GM12878 (cell line): ENCODE results near the gene PPP2R5D. TPM values are rescaled to one million over a fixed set of nuclear protein-coding genes. Genes with fewer than 3 reads are reported as not detected.

ENCODE experiments used
- ATAC-seq: fragments of 200-7000 bp; cut with Tn5 transposase; 3 replicates; pipeline ENCODE4 v1.9.1; 2020; ENCODE audit warnings: mild to moderate bottlenecking, moderate library complexity
- BruUV-seq: library from RNA; stranded (reverse); fragments of 400-500 nt; replicated peaks from 2 replicates; lab custom pipeline; 2021; lab: Mats Ljungman, UMichigan
- CTCF ChIA-PET: fragments of 300-600 bp; sonication (Branson Sonifier 250); formaldehyde crosslinking; extraction: SDS; loops from one replicate; lab custom pipeline; 2021; ENCODE audit warnings: inconsistent platforms; lab: Yijun Ruan, JAX
- POLR2A ChIA-PET: fragments of 350-600 bp; formaldehyde crosslinking; extraction: SDS; loops from one replicate; lab custom pipeline; 2021; ENCODE audit warnings: inconsistent platforms; lab: Charles Lee
- RAD21 ChIA-PET: fragments of 300-600 bp; sonication (Branson Sonifier 250); formaldehyde crosslinking; loops from one replicate; lab custom pipeline; 2023; ENCODE audit warnings: antibody characterized with exemption; ENCODE audit not compliant: unreplicated experiment; lab: Charles Lee
- SMC1A ChIA-PET: fragments of 300-600 bp; sonication (Branson Sonifier 250); formaldehyde crosslinking; loops from one replicate; lab custom pipeline; 2023; ENCODE audit not compliant: unreplicated experiment, uncharacterized antibody; lab: Charles Lee
- DNase-seq: peaks from one replicate; pipeline ENCODE4 v3.0.0-alpha.2; 2011; ENCODE audit warnings: low read depth, low spot score
- FAIRE-seq: peaks from 3 replicates; lab custom pipeline; 2011; peaks lifted over from hg19 to GRCh38; lab: Jason Lieb, UNC
- H2AFZ ChIP-seq: 2 replicates; pipeline ENCODE4 v1.6.0; 2011; ENCODE audit warnings: low read depth, low read length, control low read depth; ENCODE audit not compliant: control insufficient read depth
- H3K27ac ChIP-seq: 2 replicates; pipeline ENCODE4 v1.5.1; 2011; ENCODE audit warnings: control low read depth; ENCODE audit not compliant: control insufficient read depth, insufficient read depth
- H3K27me3 ChIP-seq, 2 experiments: replicated peaks in 1 of 2; 2 replicates each; pipeline versions ENCODE4 v1.6.0 to v1.6.1; 2011; ENCODE audit warnings: low read length in 1 of 2; ENCODE audit not compliant: control insufficient read depth in 2 of 2, insufficient read depth in 2 of 2
- H3K36me3 ChIP-seq, 2 experiments: 2 replicates each; pipeline ENCODE4 v1.5.1; 2011; ENCODE audit warnings: low read length in 1 of 2; ENCODE audit not compliant: control insufficient read depth in 2 of 2, insufficient read depth in 2 of 2
- H3K4me1 ChIP-seq: 2 replicates; pipeline ENCODE4 v1.6.1; 2011; ENCODE audit warnings: mild to moderate bottlenecking, low read length, moderate library complexity, mixed read lengths; ENCODE audit not compliant: control insufficient read depth, insufficient read depth
- H3K4me2 ChIP-seq: 2 replicates; pipeline ENCODE4 v1.6.0; 2011; ENCODE audit warnings: control low read depth; ENCODE audit not compliant: control insufficient read depth, insufficient read depth
- H3K4me3 ChIP-seq: fragments of 200-600 bp; sonication (generic); 2 replicates; pipeline ENCODE4 v1.5.1; 2016
- H3K79me2 ChIP-seq: 2 replicates; pipeline ENCODE4 v1.6.0; 2011; ENCODE audit warnings: low read length; ENCODE audit not compliant: control insufficient read depth, insufficient read depth
- H3K9ac ChIP-seq: 2 replicates; pipeline ENCODE4 v1.8.0; 2011; ENCODE audit warnings: low read length, control low read depth, mixed read lengths; ENCODE audit not compliant: control insufficient read depth, insufficient read depth
- H3K9me3 ChIP-seq: replicated peaks from 3 replicates; pipeline ENCODE4 v1.5.1; 2011; ENCODE audit warnings: mild to moderate bottlenecking, low read length; ENCODE audit not compliant: control insufficient read depth, insufficient read depth
- H4K20me1 ChIP-seq: 2 replicates; pipeline ENCODE4 v1.6.0; 2011; ENCODE audit not compliant: control insufficient read depth, insufficient read depth
- CEBPB ChIP-seq, 2 experiments: fragments of 150-350 bp in 1 of 2; IDR thresholded peaks; 2 replicates each; pipeline ENCODE4 v1.6.1; 2012 to 2014; ENCODE audit warnings: low read depth in 2 of 2, low read length in 2 of 2, borderline replicate concordance in 1 of 2, inconsistent platforms in 1 of 2
- ELK1 ChIP-seq: IDR thresholded peaks from 2 replicates; pipeline ENCODE4 v1.6.1; 2012; ENCODE audit warnings: low read depth, low read length, improper control_type of control experiment
- NFYA ChIP-seq: IDR thresholded peaks from 2 replicates; pipeline ENCODE4 v1.6.1; 2011; ENCODE audit warnings: low read depth, mild to moderate bottlenecking, low read length, improper control_type of control experiment, borderline replicate concordance
- PBX3 ChIP-seq: IDR thresholded peaks from 2 replicates; pipeline ENCODE4 v1.6.1; 2011; ENCODE audit warnings: mild to moderate bottlenecking, low read depth, low read length, moderate library complexity; ENCODE audit not compliant: insufficient replicate concordance
- POU2F2 ChIP-seq: IDR thresholded peaks from 3 replicates; pipeline ENCODE4 v1.6.1; 2011; ENCODE audit warnings: low read depth, mild to moderate bottlenecking, low read length, borderline replicate concordance
- SUPT20H ChIP-seq: IDR thresholded peaks from 2 replicates; pipeline ENCODE4 v1.6.1; 2011; ENCODE audit warnings: low read depth, mild to moderate bottlenecking, low read length, moderate library complexity, borderline replicate concordance; ENCODE audit not compliant: control insufficient read depth
- TCF7 ChIP-seq: IDR thresholded peaks from 2 replicates; pipeline ENCODE4 v1.6.1; 2014; ENCODE audit warnings: antibody characterized with exemption, borderline replicate concordance
- YBX1 ChIP-seq: fragments of 450-650 bp; IDR thresholded peaks from 2 replicates; pipeline ENCODE4 v1.6.1; 2016; ENCODE audit warnings: antibody characterized with exemption
- ZNF687 ChIP-seq: fragments of 450-650 bp; IDR thresholded peaks from 2 replicates; pipeline ENCODE4 v1.6.1; 2017; ENCODE audit warnings: mild to moderate bottlenecking, moderate library complexity
- WGBS: methylation state at CpG from one replicate; pipeline ENCODE4 v1.1.6; 2016; ENCODE audit warnings: low lambda C conversion rate; ENCODE audit not compliant: insufficient replicate concordance, insufficient coverage; ENCODE audit errors: missing lambda C conversion rate; 5-methylcytosine and 5-hydroxymethylcytosine counted together
- in situ Hi-C: fragments of 300-500 bp; cut with MboI; formaldehyde crosslinking; loops from 9 replicates; pipeline ENCODE4 v1.14.3; 2018; ENCODE audit warnings: mixed read lengths
- intact Hi-C: fragments of 100-400 bp; cut with micrococcal nuclease; formaldehyde crosslinking; loops from one replicate; pipeline ENCODE4 v1.14.2; 2022; ENCODE audit not compliant: unreplicated experiment
- polyA plus RNA-seq, 11 experiments: library from polyadenylated mRNA; depleted of rRNA in 4 of 11; unstranded in 6 of 11; stranded (reverse) in 5 of 11; fragments of >200 nt; fragmentation: Nextera tagmentation in 4 of 11; fragmentation: Illumina TruSeq in 1 of 11; extraction: Ambion mirVana in 4 of 11; extraction: Trizol in 1 of 11; gene quantifications; 1 replicate in 1 of 11; 2 replicates in 10 of 11; pipeline versions ENCODE4 v1.2.1 to v1.2.3, GENCODE V29; 2011 to 2016; ENCODE audit warnings: inconsistent platforms in 2 of 11, missing spikeins in 2 of 11, low read depth in 1 of 11
- total RNA-seq, 4 experiments: library from RNA; depleted of rRNA in 3 of 4; stranded (reverse); fragments of >200 nt in 3 of 4; fragmentation: Illumina TruSeq in 1 of 4; extraction: Trizol in 1 of 4; gene quantifications; 2 replicates each; pipeline versions ENCODE4 v1.2.1 to v1.2.3, GENCODE V29; 2013 to 2021
- TF ChIP-seq, protein P1 (sequence below): IDR thresholded peaks from 2 replicates; pipeline ENCODE4 v1.6.1; 2012; ENCODE audit warnings: mild to moderate bottlenecking, low read depth, low read length

Gene PPP2R5D
- total and polyA plus RNA-seq, 10 of the 15 experiments (the other 5 are each of a cell fraction or from before 2014, with no cell fraction given), result 1.5 to 59.0 (median 32.0) TPM

DNA sequence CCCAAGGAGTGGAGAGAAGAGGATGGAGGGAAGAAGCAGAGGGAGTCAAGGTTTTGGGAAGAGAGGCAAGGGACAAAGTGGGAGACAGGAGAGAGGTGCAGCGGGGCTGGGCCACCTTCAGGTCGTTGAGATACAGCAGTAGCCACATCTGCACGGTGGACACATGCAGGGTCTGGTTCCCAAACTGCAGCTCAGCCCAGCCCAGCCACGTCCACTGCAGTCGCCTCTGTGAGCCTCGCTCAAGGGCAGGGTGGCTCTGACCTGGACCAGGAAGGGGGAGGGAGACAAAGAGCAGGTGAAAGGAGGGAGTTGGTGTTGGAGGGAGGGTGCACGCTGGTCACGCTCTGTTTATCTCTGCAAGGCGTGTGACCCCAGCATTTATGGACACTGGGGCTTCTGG, 54.4 kb downstream of the PPP2R5D start:
- no peaks in the 10 kb centered on the region for H3K79me2 ChIP-seq
- ChIA-PET RAD21 (no interaction called here), SMC1A (no interaction called here), CTCF (no interaction called here), POLR2A (interaction anchor here (0.7 kb wide), 1 partner anchor 66 kb away, joined by 3 read pairs; no protein-coding TSS in a partner anchor)
- peaks cover 13 to 14% of the 10 kb centered on the region in 2 experiments for H3K36me3 ChIP-seq
- FAIRE-seq (no peak), DNase-seq (no peak), ATAC-seq (no peak)
- WGBS, result 80% methylated on average over 9 of the region's 9 CpGs
- no peak overlapping the region for H3K4me3 ChIP-seq
- no peak overlapping the region for H3K4me2 ChIP-seq
- no peaks in the 10 kb centered on the region for H3K4me1 ChIP-seq
- no peak for TF ChIP-seq POU2F2
- no peak for TF ChIP-seq NFYA
- TF ChIP-seq, protein P1, sequence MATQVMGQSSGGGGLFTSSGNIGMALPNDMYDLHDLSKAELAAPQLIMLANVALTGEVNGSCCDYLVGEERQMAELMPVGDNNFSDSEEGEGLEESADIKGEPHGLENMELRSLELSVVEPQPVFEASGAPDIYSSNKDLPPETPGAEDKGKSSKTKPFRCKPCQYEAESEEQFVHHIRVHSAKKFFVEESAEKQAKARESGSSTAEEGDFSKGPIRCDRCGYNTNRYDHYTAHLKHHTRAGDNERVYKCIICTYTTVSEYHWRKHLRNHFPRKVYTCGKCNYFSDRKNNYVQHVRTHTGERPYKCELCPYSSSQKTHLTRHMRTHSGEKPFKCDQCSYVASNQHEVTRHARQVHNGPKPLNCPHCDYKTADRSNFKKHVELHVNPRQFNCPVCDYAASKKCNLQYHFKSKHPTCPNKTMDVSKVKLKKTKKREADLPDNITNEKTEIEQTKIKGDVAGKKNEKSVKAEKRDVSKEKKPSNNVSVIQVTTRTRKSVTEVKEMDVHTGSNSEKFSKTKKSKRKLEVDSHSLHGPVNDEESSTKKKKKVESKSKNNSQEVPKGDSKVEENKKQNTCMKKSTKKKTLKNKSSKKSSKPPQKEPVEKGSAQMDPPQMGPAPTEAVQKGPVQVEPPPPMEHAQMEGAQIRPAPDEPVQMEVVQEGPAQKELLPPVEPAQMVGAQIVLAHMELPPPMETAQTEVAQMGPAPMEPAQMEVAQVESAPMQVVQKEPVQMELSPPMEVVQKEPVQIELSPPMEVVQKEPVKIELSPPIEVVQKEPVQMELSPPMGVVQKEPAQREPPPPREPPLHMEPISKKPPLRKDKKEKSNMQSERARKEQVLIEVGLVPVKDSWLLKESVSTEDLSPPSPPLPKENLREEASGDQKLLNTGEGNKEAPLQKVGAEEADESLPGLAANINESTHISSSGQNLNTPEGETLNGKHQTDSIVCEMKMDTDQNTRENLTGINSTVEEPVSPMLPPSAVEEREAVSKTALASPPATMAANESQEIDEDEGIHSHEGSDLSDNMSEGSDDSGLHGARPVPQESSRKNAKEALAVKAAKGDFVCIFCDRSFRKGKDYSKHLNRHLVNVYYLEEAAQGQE, result no peak
- TF ChIP-seq PBX3, result no peak
- no peak for TF ChIP-seq CEBPB (IDR thresholded peaks at IDR 0.05; ENCODE audit: borderline replicate concordance in 1 of 2, low read depth in 2 of 2, low read length in 2 of 2)
- no peak for TF ChIP-seq ELK1
- no peak for TF ChIP-seq ZNF687
- no peak for TF ChIP-seq YBX1
- TF ChIP-seq TCF7, result no peak
- TF ChIP-seq SUPT20H, result no peak
- H4K20me1 ChIP-seq, result no peaks in the 10 kb centered on the region
- H3K9ac ChIP-seq, result no peak overlapping the region
- H3K27ac ChIP-seq, result no peak overlapping the region
- H3K9me3 ChIP-seq, result no peaks in the 10 kb centered on the region
- BruUV-seq, result no TSS peak
- in situ Hi-C loops (no loop called here), intact Hi-C loops (no loop called here)
- no peaks in the 10 kb centered on the region for H3K27me3 ChIP-seq
- no peak overlapping the region for H2AFZ ChIP-seq
